Measurements from ENCODE around the gene TANC1. TPM values are rescaled to one million over a fixed set of nuclear protein-coding genes. Genes with fewer than 3 reads are reported as not detected.

TANC1 gene
- total RNA-seq, 6 experiments from 2014 or later, result 22.4 to 27.7 (median 23.1) TPM

DNA sequence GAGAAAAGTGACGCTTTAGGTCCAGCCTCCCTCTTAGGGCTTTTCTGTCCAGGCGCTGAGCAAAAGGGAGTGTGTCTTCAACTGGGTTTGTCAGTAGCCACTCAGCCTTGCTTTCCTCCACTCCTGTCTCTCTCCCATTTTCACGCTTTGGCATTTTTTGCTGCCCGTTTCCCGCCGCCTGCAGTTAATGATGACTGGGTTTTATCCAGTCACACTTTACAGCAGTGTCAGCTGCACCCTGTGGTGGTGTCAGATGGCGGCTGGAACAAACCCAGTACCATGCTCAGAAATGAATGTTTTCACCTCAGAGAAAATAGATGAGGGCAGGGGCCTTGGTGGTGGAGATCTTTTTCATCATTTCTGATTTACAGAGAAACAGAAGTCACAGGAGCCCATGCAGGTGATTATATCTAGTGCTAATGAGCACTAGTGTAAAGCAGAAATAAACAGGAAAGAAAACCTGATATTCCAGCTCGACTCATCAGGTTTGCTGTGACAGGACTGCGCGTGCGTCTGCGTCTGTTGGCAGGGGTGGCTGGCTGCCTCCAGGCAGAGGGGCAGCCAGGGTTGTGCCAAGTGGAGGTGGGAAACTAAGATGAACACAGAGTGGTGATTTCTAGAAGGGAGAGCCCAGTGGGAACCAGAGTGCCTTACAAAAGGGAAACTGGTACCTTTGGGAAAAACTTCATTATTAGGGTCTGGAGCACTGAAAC is 139.9 kb downstream of the TANC1 start:
- TF ChIP-seq, protein P1, sequence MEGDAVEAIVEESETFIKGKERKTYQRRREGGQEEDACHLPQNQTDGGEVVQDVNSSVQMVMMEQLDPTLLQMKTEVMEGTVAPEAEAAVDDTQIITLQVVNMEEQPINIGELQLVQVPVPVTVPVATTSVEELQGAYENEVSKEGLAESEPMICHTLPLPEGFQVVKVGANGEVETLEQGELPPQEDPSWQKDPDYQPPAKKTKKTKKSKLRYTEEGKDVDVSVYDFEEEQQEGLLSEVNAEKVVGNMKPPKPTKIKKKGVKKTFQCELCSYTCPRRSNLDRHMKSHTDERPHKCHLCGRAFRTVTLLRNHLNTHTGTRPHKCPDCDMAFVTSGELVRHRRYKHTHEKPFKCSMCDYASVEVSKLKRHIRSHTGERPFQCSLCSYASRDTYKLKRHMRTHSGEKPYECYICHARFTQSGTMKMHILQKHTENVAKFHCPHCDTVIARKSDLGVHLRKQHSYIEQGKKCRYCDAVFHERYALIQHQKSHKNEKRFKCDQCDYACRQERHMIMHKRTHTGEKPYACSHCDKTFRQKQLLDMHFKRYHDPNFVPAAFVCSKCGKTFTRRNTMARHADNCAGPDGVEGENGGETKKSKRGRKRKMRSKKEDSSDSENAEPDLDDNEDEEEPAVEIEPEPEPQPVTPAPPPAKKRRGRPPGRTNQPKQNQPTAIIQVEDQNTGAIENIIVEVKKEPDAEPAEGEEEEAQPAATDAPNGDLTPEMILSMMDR (IDR thresholded peaks at IDR 0.05), result no peak
- Mint-ChIP-seq H3K27me3 (ENCODE audit: insufficient read depth) (no peaks in the 10 kb centered on the region; the same call in 1 of the 2 replicates), H3K27ac (no peak overlapping the region), H3K36me3 (ENCODE audit: low read depth) (peaks cover 20% of the 10 kb centered on the region), H3K4me3 (no peak overlapping the region), H3K4me1 (ENCODE audit: low read depth) (peaks cover 36% of the 10 kb centered on the region), H3K9me3 (no peaks in the 10 kb centered on the region; the same call in 1 of the 2 replicates)
- DNase-seq, result no peak

DNA sequence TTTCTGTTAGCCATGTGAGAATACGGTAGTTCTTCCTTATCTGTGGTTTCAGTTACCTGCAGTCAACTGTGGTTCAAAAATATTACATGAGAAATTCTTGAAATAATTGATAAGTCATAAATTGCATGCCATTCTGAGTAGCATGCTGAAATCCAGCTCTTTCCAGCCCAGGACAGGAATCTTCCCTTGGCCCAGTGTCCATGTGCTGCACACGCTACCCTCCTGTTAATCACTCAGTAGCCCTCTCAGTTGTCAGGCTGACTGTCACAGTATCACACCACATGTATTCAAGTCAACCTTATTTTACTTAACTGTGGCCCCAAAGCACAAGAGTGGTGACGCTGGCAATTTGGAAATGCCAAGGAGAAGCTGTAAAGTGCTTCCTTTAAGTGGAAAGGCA is 141.1 kb downstream of the TANC1 start:
- DNase-seq, result no peak
- TF ChIP-seq, protein P1 (IDR thresholded peaks at IDR 0.05), result no peak
- no peak overlapping the region for H3K4me3 Mint-ChIP-seq
- H3K9me3 Mint-ChIP-seq, result no peaks in the 10 kb centered on the region; the same call in 1 of the 2 replicates
- peaks cover 36% of the 10 kb centered on the region for H3K4me1 Mint-ChIP-seq (ENCODE audit: low read depth)
- H3K27ac Mint-ChIP-seq, result no peak overlapping the region
- peaks cover 20% of the 10 kb centered on the region for H3K36me3 Mint-ChIP-seq (ENCODE audit: low read depth)
- no peaks in the 10 kb centered on the region for H3K27me3 Mint-ChIP-seq (ENCODE audit: insufficient read depth)

DNA sequence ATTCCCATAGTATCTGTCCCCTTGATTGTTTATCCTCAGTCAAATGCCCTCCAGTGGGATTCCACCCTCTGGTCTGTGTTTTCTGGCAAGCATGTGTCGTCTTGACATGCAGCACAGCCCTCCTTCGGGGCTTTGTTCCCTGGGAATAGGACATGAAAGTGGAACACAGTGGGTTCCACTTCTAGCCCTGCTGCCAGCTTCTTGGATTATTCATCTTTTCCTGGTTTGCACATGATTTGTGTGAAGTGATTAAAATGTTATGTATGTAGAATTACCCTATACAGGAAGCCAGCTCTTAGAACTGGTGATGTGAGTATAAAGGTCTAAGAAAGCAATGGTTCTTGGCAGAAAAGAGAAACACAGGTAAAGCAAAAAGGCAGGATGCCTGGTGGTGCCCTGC is 142.3 kb downstream of the TANC1 start:
- Mint-ChIP-seq H3K4me3 (no peak overlapping the region), H3K36me3 (ENCODE audit: low read depth) (peaks cover 27% of the 10 kb centered on the region), H3K4me1 (ENCODE audit: low read depth) (peaks cover 34% of the 10 kb centered on the region), H3K27ac (no peak overlapping the region), H3K27me3 (ENCODE audit: insufficient read depth) (no peaks in the 10 kb centered on the region), H3K9me3 (no peaks in the 10 kb centered on the region; the same call in 1 of the 2 replicates)
- TF ChIP-seq, protein P1 (IDR thresholded peaks at IDR 0.05), result no peak
- DNase-seq, result no peak

DNA sequence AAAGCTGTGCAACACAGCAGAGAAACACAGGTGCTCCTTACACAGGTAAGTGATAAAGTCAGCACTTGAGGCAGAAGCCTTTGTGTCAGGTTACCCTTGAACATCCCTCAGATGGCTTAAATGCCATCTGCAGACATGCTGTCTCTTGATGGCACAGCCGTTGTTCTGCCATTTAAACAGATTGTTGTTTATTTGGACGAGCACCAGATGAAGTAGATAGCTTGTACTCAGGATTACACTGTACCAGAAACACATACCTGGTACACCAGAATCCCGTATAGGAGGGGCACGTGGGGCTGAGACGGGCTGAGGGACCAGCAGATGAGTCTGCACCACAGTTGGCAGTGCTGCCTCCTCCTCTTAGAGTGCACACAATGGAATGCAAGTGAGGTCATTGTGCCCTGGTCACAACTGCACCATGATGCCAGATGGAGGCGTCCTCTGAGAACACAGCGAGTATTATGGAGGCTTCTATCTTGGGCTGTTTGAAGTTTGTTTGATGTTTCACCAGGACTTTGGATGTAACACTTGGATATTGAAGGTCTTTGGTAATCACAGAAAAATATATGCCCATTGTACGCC is 143.0 kb downstream of the TANC1 start:
- Mint-ChIP-seq H3K27ac (no peak overlapping the region), H3K27me3 (ENCODE audit: insufficient read depth) (no peaks in the 10 kb centered on the region)

DNA sequence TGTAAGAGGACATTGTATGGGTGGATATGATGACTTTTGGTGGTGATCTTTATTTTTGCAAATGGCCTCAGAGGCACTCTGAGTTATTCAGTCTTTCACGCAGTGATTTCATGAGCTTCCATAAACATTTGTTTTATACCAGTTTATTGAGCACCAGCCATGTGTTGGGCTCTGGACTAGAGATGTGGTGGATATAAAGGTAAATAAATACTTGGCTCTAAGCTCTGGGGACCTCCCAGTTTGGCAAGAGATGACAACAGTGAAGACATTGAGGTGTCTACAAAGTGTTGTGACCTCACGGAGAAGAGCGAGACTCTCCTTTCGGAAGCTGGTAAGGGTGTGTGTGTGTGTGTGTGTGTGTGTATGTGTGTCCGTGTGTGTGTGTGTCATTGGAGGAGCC is 146.4 kb downstream of the TANC1 start:
- TF ChIP-seq, protein P1 (IDR thresholded peaks at IDR 0.05), result no peak
- Mint-ChIP-seq H3K36me3 (ENCODE audit: low read depth) (peaks cover 13% of the 10 kb centered on the region), H3K4me1 (ENCODE audit: low read depth) (peaks cover 39% of the 10 kb centered on the region), H3K4me3 (no peak overlapping the region), H3K27ac (no peak overlapping the region), H3K27me3 (ENCODE audit: insufficient read depth) (peaks cover 1% of the 10 kb centered on the region; the same call in 1 of the 2 replicates), H3K9me3 (no peaks in the 10 kb centered on the region)
- DNase-seq, result no peak

More for the DNA sequence above, 143.0 kb downstream of the TANC1 start:
- TF ChIP-seq, protein P1 (IDR thresholded peaks at IDR 0.05), result no peak
- H3K4me3 Mint-ChIP-seq, result no peak overlapping the region
- DNase-seq, result no peak
- H3K4me1 Mint-ChIP-seq (ENCODE audit: low read depth), result peaks cover 28% of the 10 kb centered on the region
- no peaks in the 10 kb centered on the region; the same call in 1 of the 2 replicates for H3K9me3 Mint-ChIP-seq
- peaks cover 23% of the 10 kb centered on the region for H3K36me3 Mint-ChIP-seq (ENCODE audit: low read depth)
